Measurements from ENCODE around the gene ZDHHC7.
"Not testable (repeated sequence)": the region's sequence is repeated elsewhere in the genome, so short reads cannot be mapped to it uniquely, and the experiment has no call there.

Gene ZDHHC7, protein sequence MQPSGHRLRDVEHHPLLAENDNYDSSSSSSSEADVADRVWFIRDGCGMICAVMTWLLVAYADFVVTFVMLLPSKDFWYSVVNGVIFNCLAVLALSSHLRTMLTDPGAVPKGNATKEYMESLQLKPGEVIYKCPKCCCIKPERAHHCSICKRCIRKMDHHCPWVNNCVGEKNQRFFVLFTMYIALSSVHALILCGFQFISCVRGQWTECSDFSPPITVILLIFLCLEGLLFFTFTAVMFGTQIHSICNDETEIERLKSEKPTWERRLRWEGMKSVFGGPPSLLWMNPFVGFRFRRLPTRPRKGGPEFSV

DNA sequence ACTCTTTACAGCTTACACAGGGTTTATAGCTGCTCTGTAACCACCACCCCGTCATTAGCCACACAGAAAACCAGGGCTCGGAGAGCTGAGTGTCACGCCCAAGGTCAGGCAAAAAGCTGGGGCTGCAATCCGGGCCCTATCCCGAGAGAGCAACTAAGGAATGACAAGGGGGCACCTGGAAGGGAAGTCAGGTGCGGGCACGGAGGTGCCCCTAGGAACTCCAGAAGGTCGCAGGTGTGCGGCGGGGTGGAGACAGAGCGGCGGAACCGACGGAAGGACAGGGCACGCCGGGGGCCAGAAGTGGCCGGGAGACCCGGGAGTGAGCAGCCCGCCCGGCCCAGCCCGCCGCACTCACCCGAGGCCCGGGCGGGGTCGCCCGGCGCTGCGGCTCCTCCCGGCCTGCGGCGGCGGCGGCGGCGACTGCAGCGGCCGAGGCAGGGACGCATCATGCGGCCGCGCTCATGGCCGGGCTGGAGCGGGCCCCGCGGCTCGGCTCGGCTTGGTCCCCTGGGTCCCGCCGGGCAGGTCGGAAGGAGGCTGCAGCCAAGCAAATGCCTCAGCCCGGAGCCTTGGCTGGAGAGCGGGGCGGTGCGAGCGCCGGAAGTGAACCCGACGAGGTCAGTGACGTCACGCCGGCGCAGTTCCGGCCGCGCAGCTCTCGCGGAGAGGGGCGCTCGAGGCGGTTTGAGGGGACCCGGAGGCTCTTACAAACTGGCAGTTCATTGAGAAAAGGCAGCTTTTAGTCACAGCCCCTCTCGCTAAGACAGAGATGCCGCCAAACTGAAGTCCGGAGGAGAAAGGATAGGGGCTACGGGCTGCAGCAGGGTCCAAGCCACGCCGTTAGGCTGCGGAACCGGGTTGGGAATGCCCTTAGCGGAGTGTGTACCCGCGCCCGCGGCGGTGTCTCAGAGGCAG lies at the start of gene ZDHHC7:
ZDHHC7 (minus strand) TSS at position 605 of the 915 bp plus-strand sequence. CDS start 20,917 bp downstream, outside the sequence.
- DNase-seq, result no peak

DNA sequence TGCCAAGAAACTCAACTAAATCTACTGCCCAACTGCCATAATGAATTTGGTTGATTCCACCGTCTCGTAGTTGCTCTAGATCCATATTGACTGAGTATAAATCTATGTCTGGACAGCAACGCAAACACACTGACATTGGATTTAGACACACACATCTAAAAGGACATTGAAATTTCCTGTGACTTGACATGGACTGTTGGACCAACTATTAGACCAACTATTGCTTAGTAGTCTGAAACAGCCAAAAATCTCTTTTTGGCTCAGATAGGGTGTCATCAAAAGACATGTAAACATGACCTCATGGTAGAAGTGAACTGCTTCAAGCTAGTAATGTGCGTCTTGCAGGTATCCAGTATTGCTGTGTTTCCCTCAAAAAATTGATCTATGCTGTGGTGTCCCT lies 47.6 kb upstream of the ZDHHC7 start:
- no peak for DNase-seq

DNA sequence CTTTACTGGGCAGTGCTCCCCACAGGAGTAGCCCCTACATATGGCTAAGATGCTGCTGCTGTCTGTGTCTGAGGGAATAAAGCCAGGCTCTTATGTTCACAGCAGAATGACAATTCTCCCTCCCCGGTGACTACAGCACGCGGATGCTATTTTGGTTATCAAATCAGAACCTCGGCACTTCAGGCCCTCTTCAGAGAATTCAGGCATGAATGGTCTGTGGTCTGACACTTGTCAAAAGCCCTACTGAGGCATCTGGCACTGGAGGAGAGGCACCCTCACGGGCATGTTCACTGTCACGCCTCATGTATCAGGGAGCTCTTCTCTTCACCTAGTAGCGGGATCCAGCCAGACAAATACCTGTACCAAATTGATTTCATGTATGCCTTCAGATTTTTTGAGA lies 46.6 kb upstream of the ZDHHC7 start:
- no peak for DNase-seq

DNA sequence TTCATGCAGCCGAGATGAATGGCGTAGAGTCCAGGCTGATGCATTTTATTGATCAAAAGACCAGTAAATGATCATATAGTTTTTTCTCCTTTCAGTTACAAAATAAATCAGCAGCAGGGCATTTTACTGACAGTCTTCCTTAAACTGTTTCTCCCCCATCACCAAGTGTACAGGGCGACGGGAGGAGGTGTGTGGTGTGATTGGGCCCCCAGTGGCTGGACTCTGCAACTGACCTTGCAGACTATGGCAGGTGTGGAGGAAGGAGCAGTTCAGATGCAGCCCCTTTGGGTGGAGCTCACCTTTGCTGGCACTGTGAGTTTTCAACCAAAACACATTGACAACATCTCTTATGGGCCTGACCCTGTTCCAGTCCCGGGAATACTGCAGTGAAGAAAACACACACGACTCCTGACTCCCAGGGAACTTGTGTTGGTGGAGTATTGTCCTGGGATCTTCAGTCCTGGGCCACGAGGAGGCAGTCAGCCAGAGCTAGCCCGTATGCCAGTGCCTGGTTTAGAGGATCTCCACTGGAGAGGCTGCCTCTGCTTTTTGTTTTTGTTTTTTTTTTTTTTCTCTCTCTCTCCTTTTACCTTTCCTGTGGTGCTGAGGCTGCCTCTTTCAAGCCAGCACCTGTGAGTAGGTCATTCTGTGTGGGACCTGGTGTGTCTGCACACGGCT lies 46.0 kb upstream of the ZDHHC7 start:
- no peak for DNase-seq

DNA sequence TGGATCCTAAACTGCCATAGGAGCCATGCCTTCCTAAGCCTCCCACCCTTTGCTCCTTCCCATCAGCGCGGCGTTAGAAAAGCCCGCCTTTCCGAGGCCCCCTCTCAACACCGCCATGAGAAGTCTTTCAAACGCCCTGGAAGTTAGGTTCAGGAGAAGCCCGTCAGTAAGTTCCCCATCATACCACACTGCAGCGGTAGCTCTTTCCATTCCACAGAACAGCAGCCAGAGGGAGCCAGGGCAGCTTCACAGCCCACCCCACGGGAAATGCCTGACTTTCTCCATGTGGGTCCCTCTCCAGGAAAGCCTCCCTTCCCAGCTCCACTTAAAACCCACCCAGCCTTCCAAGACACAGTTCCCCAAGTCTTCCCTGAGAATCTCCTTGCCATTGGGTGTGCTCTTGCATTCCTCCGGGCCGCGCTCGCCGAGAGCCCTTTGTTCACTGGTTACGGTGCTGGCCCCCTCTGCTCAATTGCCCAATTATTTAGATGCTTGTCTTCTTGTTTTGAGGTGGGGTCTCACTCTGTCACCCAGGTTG lies 44.9 kb upstream of the ZDHHC7 start:
- DNase-seq, result no peak

DNA sequence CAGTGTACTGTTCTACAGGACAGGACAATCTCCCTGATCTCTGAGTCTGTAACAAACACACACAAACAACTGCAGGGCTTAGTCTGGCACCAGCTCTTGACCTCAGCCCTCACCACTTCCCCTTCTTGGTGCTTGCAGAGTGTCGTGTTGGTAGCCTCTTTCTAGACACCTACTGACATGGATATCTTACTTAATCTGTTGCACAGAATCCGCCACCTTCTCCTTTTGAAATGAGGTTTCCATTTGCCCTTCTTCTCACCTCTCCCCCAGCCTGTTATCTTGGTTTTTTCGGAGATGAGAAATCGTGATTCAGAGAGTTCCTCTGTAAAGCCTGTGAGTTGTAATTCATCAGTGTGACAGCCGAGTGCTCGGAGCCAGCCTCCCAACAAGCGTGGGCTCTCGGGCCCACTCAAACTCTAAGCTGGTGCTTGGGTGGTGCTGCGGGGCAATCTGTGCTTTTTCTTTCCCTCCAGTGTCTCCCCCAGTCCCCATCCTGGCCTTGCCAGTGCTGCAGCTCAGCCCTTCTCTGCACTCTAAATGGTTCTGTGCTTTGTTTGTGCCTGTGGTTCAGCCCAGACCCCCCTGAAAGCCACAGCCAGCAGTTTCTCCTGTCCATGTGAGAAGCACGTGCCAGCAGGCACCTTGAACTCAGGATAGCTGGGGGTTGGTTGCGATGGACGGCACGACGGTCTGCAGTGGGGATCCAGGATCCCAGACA lies 44.3 kb upstream of the ZDHHC7 start:
- no peak for DNase-seq

DNA sequence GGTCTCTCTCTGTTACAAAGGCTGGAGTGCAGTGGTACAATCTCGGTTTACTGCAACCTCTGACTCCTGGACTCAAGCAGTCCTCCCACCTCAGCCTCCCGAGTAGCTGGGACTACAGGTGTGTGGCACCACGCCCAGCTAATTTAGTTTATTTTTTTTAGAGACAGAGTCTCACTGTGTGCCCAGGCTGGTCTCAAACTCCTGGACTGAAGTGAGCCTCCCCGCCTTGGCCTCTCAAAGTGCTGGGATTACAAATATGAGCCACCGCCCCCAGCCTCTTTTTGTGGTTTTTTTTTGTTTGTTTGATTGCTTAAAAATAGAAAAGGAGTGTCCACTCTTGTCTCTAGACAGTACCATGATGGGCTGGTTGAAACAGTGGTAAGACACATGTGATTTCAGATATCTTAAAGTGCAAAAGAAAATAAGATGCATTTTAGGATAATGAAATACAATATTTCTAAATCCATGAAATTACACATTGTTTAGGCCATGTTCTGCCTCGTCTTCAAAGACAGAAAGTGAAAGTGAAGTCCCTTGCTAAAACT lies 43.7 kb upstream of the ZDHHC7 start:
- DNase-seq, result no peak

DNA sequence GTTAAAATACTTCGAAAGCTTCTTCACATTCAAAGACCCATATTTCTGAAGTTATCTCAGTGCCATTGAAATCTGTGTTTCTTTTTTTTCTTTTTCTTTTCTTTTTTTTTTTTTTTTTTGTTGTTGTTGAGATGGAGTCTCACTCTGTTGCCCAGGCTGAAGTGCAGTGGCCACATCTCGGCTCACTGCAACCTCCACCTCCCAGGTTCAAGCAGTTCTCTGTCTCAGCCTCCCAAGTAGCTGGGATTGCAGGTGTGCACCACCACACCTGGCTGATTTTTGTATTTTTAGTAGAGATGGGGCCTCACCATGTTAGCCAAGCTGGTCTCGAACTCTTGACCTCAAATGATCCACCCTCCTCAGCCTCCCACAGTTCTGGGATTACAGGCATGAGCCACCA lies 43.0 kb upstream of the ZDHHC7 start:
- DNase-seq, result not testable (repeated sequence)

DNA sequence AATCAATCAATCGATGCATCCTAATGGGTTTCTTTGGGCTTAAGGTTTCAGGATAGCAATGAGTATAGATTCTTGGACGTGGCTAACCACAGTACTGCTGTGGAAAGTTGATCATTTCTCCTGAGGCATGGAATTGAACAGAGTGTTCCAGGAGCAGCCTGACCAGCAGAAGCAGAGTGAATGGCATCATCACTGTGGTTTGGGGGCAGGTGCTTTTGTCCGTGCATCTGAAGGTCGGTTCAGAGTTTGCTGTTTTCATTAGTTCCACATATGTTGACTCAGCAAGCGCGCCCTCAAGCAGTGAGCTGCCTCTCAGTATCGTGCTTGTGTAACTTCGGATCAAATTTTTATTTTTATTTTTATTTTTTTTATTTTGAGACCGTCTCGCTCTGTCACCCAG lies 41.2 kb upstream of the ZDHHC7 start:
- no peak for DNase-seq

DNA sequence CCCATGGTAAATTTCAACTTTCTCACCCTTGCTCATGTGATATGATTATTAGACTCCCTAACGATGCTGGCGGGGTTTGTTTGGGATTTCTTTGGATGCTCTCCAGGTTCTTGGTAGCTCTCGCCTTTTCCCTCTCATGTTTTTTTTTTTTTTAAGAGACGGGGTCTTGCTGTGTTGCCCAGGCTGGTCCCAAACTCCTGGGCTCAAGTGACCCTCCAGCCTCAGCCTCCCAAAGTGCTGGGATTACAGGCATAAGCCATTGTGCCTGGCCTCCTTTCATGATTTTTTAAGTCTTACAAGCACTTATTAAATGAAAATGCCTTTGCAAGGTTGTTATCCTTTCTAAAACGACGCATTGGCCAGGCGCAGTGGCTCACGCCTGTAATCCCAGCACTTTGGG lies 40.3 kb upstream of the ZDHHC7 start:
- no peak for DNase-seq

DNA sequence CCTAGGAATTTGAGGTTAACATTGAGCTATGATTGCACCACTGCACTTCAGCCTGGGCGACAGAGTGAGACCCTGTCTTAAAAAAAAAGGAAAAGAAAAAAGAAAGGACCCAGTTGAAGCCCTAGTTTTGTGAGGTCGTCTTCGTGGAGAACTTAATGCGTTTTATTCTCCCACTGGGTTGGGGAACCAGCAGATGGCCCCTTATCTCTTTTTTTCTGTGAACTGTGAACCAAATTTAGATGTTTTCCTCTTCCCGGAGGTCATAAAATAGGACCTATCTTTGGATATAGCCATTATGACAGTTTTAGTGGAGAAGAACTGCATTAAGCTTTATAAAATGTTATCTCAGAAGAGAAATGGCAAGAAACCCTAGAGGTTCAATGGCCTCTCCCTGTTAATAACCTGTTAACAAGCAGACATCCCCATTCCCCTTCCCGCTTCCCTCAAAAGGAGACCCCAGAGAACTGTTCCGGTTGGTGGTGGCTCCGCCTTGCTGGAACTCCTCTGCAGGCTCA lies 39.8 kb upstream of the ZDHHC7 start:
- DNase-seq, result no peak

DNA sequence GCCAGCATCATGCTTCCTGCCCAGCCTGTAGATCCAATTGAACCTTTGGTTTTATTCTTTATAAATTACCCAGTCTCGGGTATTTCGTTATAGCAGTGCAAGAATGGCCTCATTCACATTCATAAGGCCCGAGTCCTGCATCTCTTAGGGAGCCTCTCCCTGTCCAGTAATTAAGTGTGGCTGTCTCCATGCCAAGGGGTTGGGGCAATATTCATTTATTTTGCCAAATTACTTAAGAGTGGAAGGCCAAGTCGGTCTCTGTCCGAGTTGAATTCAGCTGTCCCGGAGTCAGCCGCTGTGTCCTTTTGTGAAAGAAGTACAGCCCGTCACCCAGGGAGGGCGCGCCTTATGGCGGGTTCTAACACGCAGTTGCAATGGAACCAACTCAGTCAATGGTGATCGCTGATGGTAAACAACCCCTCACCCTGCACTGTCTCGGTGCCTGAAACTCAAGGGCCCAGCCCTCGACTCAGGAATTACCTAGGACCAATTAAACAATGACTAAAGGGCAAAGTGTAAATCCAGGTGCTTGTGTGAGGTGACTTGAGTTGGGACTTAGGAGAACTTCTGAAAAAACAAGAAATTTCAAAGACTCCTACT lies 38.5 kb upstream of the ZDHHC7 start:
- DNase-seq, result no peak

DNA sequence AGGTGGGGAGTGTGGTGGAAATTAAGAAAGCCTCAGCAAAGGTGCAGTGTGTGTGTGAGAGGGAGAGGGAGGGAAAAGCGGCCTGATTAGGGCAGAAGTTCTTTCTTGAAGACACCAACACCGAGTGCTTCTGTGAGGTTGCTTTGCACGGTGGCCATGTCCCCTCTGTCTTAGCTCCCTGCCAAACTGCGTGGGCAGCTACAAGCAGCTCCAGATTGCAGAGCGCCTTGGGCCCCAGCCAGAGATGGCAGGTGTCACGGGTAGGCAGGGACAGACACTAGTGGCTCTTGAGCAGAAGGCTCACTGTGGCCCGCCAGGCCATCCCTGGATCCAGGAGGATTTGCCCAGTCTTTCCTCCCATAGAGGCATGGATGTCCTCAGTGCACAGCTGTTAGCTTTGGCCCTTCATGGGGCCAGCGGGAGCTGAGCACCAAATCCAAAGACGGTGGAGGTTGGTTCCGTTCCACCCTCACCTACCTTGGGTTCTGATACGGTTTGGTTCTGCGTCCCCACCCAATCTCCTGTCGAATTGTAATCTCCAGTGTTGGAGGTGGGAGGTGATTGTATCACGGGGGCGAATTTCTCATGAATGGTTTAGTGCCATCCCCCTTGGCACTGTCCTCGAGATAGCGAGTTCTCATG lies 37.7 kb upstream of the ZDHHC7 start:
- DNase-seq, result no peak

DNA sequence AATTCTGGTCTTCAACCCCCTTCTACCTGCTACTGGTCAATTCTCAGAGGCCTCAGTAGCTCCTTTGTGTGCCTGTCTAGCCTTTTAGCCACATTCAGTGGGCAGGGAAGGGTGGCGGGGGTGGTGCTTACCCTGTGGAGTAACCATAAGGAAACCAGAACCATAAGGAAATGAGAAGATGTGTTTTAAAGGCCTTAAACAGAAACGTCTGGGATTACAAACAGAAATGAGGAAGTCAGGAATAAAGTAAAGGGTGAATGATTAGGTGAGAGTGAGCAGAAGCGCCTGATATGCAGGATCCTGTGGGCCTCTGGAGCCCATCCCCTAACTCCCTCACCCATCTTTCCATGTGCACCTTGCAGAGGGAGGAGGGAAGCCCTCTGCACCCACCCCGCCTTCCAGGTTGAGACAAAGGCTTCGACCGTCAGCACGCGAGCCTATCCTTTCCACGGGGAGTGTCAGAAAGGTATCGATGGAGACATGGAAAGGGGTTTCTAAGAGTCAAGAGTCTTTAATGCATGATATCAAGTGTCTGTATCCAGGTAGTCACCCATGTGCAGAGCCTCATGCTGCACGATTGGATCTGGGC lies 36.6 kb upstream of the ZDHHC7 start:
- DNase-seq, result no peak

DNA sequence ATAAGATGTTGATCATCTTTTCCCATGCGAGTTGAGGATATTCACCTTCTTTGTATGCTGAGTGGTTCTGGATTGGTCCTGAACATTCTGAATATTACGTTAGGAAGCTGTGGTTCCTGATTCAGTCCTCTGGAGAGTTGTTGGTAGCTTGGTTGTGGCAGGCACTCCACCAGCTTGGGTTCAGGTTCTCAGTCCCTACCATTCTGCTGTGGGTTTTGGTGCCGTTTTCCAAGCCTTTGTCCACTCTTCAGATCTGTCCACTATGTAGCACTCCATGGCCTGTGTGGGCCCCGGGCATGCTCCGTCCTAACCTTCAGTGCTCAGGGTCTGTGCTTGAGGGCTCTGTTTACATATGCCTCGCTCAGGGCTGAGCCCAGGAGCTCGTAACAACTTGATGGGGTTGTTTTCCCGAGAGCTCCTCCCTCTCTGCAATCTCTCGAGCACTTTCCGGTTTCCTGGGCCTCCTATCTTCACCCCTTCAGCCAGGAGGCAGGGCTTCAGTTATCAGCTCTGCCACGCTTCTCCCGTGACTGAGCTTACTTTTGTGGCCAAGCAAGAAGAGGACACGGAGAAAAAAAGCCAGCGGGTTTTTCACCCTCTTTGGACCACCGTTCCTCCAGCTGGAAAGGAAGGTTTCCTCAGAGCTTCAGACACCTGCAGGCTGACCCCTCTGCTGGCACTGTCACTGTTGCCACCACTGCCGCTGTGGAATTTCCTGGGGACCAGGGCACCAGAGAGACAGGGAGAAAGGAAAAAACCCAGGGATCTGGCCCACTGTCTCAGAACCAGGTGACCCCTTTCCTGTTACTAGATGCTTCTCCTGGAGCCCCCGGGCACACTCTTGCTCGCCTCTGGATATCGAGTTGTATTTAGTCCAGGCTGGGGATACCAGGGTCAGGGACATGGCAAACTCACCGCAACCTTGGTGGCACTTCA lies 35.9 kb upstream of the ZDHHC7 start:
- no peak for DNase-seq

DNA sequence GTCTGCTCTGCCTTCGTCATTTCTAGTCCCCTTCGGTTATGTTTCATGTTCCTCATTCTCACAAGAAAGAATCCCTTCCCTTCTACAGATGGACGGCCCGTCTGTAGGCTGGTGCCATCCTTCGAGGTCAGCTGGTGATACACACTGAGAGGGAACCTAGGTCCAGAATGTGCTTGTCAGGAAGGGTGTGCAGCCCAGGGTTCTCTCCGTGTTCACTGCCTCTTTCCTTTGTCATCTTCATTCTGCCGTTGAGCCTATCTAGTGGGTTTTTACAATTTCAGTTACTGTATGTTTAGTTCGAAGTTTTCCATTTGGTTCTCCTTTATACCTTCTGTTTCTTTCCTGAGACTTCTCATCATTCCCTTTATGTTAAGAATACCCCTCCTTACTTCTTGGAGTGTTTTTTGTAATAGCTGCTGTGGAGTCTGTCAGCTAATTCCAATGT lies 35.2 kb upstream of the ZDHHC7 start:
- no peak for DNase-seq

DNA sequence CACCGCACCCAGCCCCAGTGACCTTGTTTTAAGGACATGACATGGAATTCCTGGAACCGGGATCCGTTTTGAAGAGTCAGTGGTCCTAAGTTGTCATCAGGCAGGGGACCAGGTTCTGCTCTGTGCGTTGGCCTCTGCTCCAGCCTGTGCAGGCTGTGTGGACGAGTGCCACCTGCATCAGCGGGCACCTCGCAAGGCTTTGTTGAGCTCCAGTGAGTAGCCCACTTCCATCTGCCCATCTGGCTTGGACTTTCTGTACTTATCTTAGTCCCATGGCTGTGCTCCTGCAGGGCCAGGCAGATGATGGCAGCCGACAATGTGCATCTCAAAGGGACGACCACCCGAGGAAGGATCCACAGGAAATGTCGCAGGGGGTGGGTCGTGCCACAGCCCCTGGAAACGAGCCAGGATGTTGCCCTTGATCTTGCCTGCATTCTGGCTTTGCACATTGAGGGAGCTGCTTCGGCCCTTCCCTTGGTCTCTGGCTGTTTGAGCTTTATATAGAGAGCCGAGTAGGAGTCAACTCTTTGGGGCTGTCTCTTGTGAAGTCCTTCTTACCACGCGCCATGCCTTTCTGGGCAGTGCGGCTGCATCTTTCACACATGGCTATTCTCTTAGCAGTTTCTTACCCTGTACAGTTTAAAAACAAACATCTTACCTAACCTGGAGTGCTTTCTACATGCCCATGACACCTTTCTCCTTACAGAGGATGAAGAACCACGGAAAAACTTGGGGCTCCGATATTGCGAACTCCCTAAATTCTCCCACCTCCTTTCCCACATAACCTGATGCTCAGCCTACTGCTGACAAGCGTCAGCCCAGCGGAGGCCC lies 34.5 kb upstream of the ZDHHC7 start:
- no peak for DNase-seq

DNA sequence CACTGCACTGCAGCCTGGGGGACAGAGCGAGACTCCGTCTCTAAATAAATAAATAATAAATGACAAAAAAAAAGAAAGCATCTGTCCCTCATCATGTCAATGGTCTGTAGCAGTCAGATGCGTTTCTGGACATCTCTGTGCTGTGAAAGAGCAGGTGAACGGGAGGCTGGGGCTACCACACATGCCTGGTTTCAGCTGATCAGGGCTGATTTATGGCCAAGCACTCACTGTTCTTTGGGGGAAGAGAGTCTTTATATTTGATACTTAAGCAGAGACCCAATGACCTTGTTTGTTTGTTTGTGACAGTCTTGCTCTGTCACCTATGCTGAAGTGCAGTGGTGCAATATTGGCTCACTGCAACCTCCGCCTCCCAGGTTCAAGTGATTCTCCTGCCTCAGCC lies 33.7 kb upstream of the ZDHHC7 start:
- no peak for DNase-seq

DNA sequence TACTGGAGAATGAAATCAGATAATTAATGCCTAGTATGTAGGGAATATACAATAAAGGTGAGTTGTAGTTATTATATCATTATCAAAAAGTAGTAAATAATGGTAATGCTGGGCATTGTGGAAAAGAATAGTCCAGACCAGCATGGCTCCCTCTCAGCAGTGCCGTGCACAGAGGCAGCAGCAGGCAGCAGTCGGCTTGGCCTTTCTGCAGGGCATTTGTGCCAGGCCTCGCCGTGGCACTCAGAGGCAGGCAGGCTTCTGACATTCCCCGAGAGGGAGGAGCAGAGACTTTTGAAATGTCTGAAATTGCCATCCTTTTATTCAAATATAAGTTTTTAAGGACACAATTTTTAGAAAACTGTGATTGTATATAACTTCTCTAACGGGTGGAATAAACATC lies 31.3 kb upstream of the ZDHHC7 start:
- no peak for DNase-seq

Measured in NCI-H1436 treated with DMSO at 0.1 percent for 48 hours (cell line).